Panc1 (cell line): ENCODE measurements around the gene CIITA. TPM values are rescaled to one million over a fixed set of nuclear protein-coding genes. Genes with fewer than 3 reads are reported as not detected.

Experiments used
- ATAC-seq: fragments of 200-7000 bp; cut with Tn5 transposase; 2 replicates; pipeline ENCODE4 v1.9.1; 2020; ENCODE audit warnings: mild to moderate bottlenecking, moderate library complexity
- BruUV-seq: library from RNA; stranded (reverse); fragments of 400-500 nt; replicated peaks from 2 replicates; lab custom pipeline; 2021; lab: Mats Ljungman, UMichigan
- CTCF ChIA-PET: fragments of 300-600 bp; sonication (Branson Sonifier 250); formaldehyde crosslinking; loops from one replicate; lab custom pipeline; 2022; ENCODE audit warnings: antibody characterized with exemption; lab: Charles Lee
- POLR2A ChIA-PET: fragments of 300-600 bp; sonication (Branson Sonifier 250); formaldehyde crosslinking; loops from one replicate; lab custom pipeline; 2022; ENCODE audit warnings: antibody characterized with exemption; lab: Charles Lee
- DNase-seq: peaks from one replicate; pipeline ENCODE4 v3.0.0-alpha.2; 2010; ENCODE audit warnings: low read depth, low spot score
- H3K27ac ChIP-seq: 2 replicates; pipeline ENCODE4 v1.5.1; 2011; ENCODE audit warnings: mild to moderate bottlenecking, low read length, inconsistent platforms
- H3K27me3 ChIP-seq: fragments of 200-500 bp; sonication (Bioruptor generic); 2 replicates; pipeline ENCODE4 v1.6.0; 2014; ENCODE audit warnings: low read length, inconsistent platforms; ENCODE audit not compliant: control insufficient read depth, insufficient read depth
- H3K36me3 ChIP-seq: fragments of 200-500 bp; sonication (Bioruptor generic); 2 replicates; pipeline ENCODE4 v1.5.1; 2014; ENCODE audit warnings: inconsistent platforms, mild to moderate bottlenecking, low read length, moderate library complexity; ENCODE audit not compliant: control insufficient read depth, insufficient read depth
- H3K4me1 ChIP-seq: 2 replicates; pipeline ENCODE4 v1.5.1; 2011; ENCODE audit warnings: inconsistent platforms, mild to moderate bottlenecking, low read length, moderate library complexity; ENCODE audit not compliant: control insufficient read depth, insufficient read depth
- H3K4me3 ChIP-seq, 2 experiments: 2 replicates each; pipeline ENCODE4 v1.5.1; 2011 to 2012; ENCODE audit warnings: low read depth in 2 of 2, low read length in 2 of 2, mild to moderate bottlenecking in 2 of 2, inconsistent platforms in 1 of 2, moderate library complexity in 1 of 2
- H3K9me3 ChIP-seq: fragments of 200-500 bp; sonication (Bioruptor generic); 2 replicates; pipeline ENCODE4 v1.5.1; 2014; ENCODE audit warnings: low read depth, mild to moderate bottlenecking, inconsistent platforms, low read length, moderate library complexity; ENCODE audit not compliant: control insufficient read depth, insufficient read depth
- CTCF ChIP-seq: fragments of 450-650 bp; IDR thresholded peaks from 2 replicates; pipeline ENCODE4 v1.5.1; 2017; ENCODE audit warnings: mild to moderate bottlenecking
- POLR2AphosphoS5 ChIP-seq: IDR thresholded peaks from 2 replicates; pipeline ENCODE4 v1.6.1; 2012; ENCODE audit warnings: mild to moderate bottlenecking, low read depth, low read length, moderate library complexity
- REST ChIP-seq, 2 experiments: IDR thresholded peaks; 2 replicates each; pipeline ENCODE4 v1.6.1; 2011 to 2012; ENCODE audit warnings: low read depth in 2 of 2, control low read depth in 1 of 2, low read length in 1 of 2, mild to moderate bottlenecking in 1 of 2, moderate library complexity in 1 of 2; ENCODE audit not compliant: insufficient read depth in 1 of 2
- SIN3A ChIP-seq: IDR thresholded peaks from 2 replicates; pipeline ENCODE4 v1.6.1; 2012; ENCODE audit warnings: low read depth, mild to moderate bottlenecking, low read length, moderate library complexity, borderline replicate concordance; ENCODE audit not compliant: insufficient read depth
- TCF7L2 ChIP-seq: IDR thresholded peaks from 2 replicates; pipeline ENCODE4 v1.6.1; 2011; ENCODE audit warnings: mild to moderate bottlenecking, low read depth, low read length, inconsistent platforms
- in situ Hi-C: cut with HindIII; loops from 2 replicates; pipeline ENCODE4 v1.10.0; 2016; ENCODE audit warnings: low sequenced_read_pairs, low pct_unique_long_range_greater_than_20kb
- intact Hi-C: fragments of 100-400 bp; cut with micrococcal nuclease; formaldehyde crosslinking; loops from one replicate; pipeline ENCODE4 v1.10.0; 2022; ENCODE audit not compliant: unreplicated experiment
- total RNA-seq: library from RNA; stranded (reverse); gene quantifications from one replicate; pipeline ENCODE4 v1.2.1, GENCODE V29; 2021; ENCODE audit not compliant: unreplicated experiment

The CIITA gene
- total RNA-seq, 1 experiment from 2014 or later, result 0.41 TPM

GRCh38 chr16:10951026-10951425, 74.0 kb downstream of the CIITA start:
- intact Hi-C loops (loop anchor here (5.0 kb wide), 1 partner anchor 306 kb away; the partner anchor contains the start of gene SOCS1), in situ Hi-C loops (no loop called here)
- Histone ChIP-seq H3K36me3 (no peaks in the 10 kb centered on the region), H3K27me3 (no peaks in the 10 kb centered on the region), H3K4me3 (no peak overlapping the region), H3K4me1 (peaks cover 30% of the 10 kb centered on the region), H3K27ac (no peak overlapping the region), H3K9me3 (no peaks in the 10 kb centered on the region)
- TF ChIP-seq SIN3A (no peak), TCF7L2 (no peak), CTCF (no peak), REST (IDR thresholded peaks at IDR 0.05; ENCODE audit: insufficient read depth in 1 of 2, low read depth in 2 of 2, low read length in 1 of 2) (no peak), POLR2AphosphoS5 (no peak)
- no peak for DNase-seq
- ChIA-PET CTCF (no interaction called here), POLR2A (no interaction called here)
- no TSS peak for BruUV-seq
- no peak for ATAC-seq

- no TSS peak for BruUV-seq
- ChIA-PET POLR2A (no interaction called here), CTCF (interaction anchor here (0.6 to 0.8 kb wide), 2 partner anchors 13 to 69 kb away, joined by 3 to 6 read pairs; partner anchors contain the start of gene DEXI)
- DNase-seq, result no peak
- Histone ChIP-seq H3K9me3 (no peaks in the 10 kb centered on the region), H3K27ac (no peak overlapping the region), H3K36me3 (no peaks in the 10 kb centered on the region), H3K4me1 (peaks cover 12% of the 10 kb centered on the region; the same call in 1 of the 2 replicates), H3K4me3 (no peak overlapping the region), H3K27me3 (no peaks in the 10 kb centered on the region)
- intact Hi-C loops, result loop anchor here (5.0 kb wide), 1 partner anchor 302 kb away; the partner anchor contains the start of gene SOCS1
- in situ Hi-C loops, result no loop called here
- no peak for TF ChIP-seq REST (IDR thresholded peaks at IDR 0.05; ENCODE audit: insufficient read depth in 1 of 2, low read depth in 2 of 2, low read length in 1 of 2)
- no peak for TF ChIP-seq POLR2AphosphoS5
- no peak for TF ChIP-seq TCF7L2
- no peak for TF ChIP-seq SIN3A
- TF ChIP-seq CTCF, result no peak
- no peak for ATAC-seq
Observed at GRCh38 chr16:10954903-10955302, 77.9 kb downstream of the CIITA start.
